Measurements from ENCODE around the gene SLC5A10.
"Not testable (repeated sequence)": the region's sequence is repeated elsewhere in the genome, so short reads cannot be mapped to it uniquely, and the experiment has no call there.

- TF ChIP-seq CTCF, POLR2A (IDR thresholded peaks at IDR 0.05): not testable (repeated sequence)
These were observed 29.4 kb upstream of the SLC5A10 start for GRCh38 chr17:18922596-18922995.

Measured in Peyer's patch (tissue), 4 donors.